GM18867 (cell line): Measurements from ENCODE around the gene FNDC3B.
A peak's percentile ranks its signal among the peaks of the same experiment; 100 is the strongest.

Experiments used
- ATAC-seq: cut with Tn5 transposase; IDR thresholded peaks from one replicate; pipeline ENCODE4 v1.9.1; 2021; ENCODE audit warnings: mild to moderate bottlenecking, moderate library complexity; ENCODE audit not compliant: unreplicated experiment

The FNDC3B gene

GRCh38 chr3:172071780-172072330 is 32.5 kb downstream of the FNDC3B start:
- no peak for ATAC-seq

- no peak for ATAC-seq
Observed at GRCh38 chr3:172072543-172072942, 33.2 kb downstream of the FNDC3B start.

DNA sequence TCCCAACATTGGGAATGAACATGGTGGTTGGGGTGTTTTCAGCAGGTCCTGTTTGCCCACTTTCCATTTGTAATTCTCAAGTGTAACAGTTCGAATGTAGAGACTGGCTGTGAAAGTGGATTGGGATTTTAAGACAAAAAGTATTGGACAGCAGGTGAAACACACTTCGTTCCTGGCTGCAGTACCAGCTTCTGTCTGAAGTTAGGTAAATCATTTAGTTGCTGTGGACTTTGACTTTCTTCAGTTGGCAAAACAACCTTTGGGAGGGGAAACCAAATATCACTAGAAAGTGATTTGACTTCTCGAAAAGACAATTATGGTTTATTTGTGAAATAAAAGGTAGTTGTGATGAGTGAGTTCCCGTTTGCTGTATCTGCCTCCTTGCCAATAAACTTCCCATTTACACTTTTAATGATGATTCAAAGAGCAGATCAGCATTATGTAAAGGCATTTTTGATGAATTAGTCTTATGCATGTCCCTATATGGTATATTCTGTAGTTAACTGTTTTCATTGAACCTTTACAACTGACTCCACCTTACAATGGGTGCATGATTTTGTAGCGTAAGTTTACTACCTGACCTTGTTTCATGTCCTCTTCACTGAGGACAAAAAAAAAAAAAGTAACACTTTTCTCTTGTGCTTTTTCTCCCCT is 34.0 kb downstream of the FNDC3B start:
- no peak for ATAC-seq

DNA sequence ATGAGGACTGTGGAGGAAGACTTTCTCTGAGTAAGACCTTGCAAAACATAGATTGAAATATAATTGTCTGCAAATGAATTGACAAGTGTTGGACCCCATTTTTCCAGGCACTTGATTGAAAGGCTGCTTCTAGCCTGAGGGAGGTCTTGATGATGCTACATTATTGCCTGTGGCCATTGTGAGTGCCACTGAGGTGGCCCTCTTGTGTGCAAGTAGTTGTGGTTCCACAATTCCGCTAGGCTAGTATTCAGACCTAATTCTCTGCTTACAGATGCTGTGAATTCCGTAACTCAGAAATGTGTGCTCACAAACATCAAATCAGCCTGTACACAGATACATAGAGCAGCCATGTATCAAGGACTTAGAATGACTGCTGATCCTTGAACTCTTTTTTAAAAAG is 34.7 kb downstream of the FNDC3B start:
- no peak for ATAC-seq

DNA sequence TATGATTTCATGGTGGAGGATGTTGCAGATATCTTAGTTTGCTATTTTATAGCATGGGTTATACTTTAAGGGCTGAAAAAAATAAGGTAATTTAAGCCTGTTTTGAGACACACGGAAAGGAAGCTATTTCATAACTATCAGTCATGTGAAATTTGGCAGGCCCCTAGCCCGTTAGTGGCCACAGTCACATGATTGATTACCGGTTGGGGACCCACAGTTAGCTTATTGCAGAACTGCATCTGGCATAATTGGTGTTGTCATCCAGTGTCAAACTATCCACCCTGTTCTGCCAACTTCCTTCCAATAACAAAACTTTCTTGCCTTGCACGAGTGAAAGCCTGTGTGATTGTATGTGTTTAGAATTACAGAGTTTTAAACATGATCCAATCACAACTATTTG is 35.2 kb downstream of the FNDC3B start:
- ATAC-seq: no peak

- no peak for ATAC-seq
Observed at GRCh38 chr3:172076212-172076611, 36.8 kb downstream of the FNDC3B start.

DNA sequence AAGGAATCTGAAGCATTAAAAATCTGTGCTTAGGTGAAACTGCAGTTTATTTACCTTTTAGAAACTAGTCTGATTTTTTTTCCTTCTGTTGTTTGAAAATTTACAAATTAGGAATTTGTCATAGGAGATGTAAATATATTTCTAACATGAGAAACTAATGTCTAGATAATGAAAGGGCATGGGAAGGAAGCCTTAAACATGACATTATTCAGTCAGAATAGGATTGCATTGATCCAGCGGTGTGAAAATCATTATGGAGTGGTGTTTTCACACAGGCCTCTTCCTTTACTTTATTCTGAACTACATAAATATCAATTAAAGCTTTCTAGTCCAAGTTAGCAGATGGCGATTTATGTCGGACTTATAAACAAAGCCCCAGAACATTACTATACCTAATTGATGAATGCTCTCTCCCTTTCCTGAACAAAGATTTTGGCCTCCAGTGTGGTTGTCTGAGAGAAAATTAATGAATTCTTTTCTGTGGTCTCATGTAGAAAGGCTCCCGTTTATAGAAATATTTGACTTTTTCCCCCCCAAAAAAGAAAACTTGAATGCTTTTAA is 37.9 kb downstream of the FNDC3B start:
- ATAC-seq: no peak

- no peak for ATAC-seq
Observed at GRCh38 chr3:172078244-172078643, 38.9 kb downstream of the FNDC3B start.

DNA sequence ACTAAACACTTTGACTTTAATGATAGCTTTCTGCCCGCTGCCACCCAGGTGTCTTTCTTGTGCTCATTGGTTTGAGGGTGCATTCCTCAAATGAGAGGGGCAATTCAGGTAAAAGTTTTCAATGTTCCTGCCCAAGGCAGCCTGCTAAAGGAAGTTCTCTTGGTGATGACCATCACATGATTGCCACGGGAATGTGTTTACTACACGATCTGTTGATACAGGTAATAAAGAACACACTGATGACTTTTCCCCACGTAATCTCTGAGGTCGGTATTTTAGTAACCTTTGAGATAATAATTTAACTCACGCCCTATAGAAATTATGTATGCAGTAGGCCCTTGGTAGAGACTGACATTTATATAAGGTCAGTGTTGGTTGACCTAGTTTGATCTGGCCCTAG is 39.3 kb downstream of the FNDC3B start:
- ATAC-seq: no peak

GRCh38 chr3:172079326-172079976 is 40.1 kb downstream of the FNDC3B start:
- ATAC-seq: no peak

- no peak for ATAC-seq
Observed at GRCh38 chr3:172080503-172080902, 41.1 kb downstream of the FNDC3B start.

- ATAC-seq: no peak
Observed at GRCh38 chr3:172082269-172082668, 42.9 kb downstream of the FNDC3B start.

DNA sequence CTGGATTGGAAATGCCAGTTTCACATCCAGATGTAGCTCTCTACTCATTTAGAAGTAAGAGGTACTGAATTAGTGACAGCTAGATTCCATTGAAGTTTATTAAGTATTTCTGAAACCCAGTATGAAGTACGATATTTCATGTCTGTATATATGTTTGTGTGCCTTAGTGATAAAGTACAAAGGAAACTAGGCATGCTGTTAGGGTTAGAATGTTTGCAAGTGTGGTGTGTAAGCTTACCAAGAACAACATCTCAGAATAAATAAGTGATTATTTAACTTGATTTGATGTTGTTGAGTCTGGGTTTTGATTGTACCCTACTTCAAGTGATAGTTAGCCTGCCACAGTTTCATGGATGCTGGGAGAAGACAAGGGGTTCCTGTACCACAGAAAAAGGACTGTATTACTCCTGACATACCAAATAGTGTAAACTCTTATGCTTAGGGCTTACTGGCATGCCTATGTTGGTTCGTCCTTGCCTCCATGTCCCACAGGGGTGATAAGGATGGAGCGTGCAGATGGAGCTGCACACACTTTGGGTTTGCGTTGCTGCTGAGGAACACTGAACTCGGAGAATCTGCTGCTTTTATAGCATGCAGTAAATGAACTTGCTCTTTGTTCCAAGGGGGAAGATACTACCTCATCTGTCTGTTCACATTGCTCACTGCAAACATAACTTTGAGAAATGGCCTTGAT is 43.6 kb downstream of the FNDC3B start:
- ATAC-seq: no peak

- no peak for ATAC-seq
Observed at GRCh38 chr3:172083995-172084409, 44.6 kb downstream of the FNDC3B start.

- no peak for ATAC-seq
Observed at GRCh38 chr3:172084871-172085556, 45.6 kb downstream of the FNDC3B start.

GRCh38 chr3:172085557-172085895 is 46.1 kb downstream of the FNDC3B start:
- ATAC-seq: no peak

DNA sequence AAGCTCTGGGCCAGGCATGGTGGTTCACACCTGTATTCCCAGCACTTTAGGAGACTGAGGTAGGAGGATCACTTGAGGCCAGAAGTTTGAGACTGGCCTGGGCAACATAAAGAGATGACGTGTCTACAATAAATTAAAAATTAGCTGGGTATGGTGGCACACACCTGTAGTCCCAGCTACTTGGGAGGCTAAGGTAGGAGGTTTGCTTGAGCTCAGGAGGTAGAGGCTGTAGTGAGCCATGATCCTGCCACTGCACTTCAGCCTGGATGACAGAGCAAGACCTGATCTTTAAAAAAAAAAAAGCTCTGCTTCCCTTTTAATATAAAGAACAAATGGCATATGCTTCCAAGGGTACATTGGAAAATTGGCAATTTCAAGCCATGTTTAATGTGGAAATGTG is 46.7 kb downstream of the FNDC3B start:
- no peak for ATAC-seq

GRCh38 chr3:172087198-172087597 is 47.8 kb downstream of the FNDC3B start:
- ATAC-seq: no peak

GRCh38 chr3:172087602-172088580 is 48.5 kb downstream of the FNDC3B start:
- ATAC-seq: peak; percentile 73

- no peak for ATAC-seq
Observed at GRCh38 chr3:172089250-172089649, 49.9 kb downstream of the FNDC3B start.
